ENCODE data around the gene PRXL2A. TPM values are rescaled to one million over a fixed set of nuclear protein-coding genes. Genes with fewer than 3 reads are reported as not detected.
A peak's percentile ranks its signal among the peaks of the same experiment; 100 is the strongest.

PRXL2A gene
- polyA plus RNA-seq, 1 of the 3 experiments (the other 2 are of a cell fraction), result 15.6 TPM

DNA sequence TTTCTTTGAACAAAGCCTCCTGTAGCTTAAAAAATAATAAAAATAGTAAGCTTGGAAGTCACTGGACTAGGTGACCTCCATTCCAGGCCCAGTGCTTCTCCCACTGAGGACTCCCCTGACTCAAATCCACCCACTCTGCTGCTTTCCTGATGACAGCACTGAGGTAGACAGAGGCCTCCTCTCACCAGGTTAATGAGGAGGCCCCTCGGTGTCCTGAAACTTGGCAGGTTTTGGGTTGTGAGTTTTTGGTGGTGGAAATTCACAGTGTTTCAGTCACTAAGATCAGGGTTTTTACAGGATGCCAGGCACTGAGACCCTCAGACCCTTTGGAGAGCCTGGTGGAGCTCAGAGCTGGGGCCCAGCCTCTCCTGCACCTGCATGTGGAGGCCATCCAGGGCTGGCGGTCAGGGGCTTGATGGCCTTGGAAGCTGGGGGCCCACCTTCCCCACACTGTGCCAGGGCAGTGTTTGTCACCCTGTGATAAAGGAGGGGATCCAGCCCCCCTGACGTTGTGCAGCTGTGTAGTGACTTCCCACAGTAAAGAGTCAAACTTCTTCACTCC, 64.8 kb downstream of the PRXL2A start:
- Histone ChIP-seq H4K20me1 (ENCODE audit: insufficient read depth) (peaks cover 54% of the 10 kb centered on the region), H3K4me1 (ENCODE audit: control insufficient read depth in 1 of 2, insufficient read depth in 2 of 2, low read depth in 1 of 2, low read length in 1 of 2) (peaks cover 9 to 24% of the 10 kb centered on the region in 2 experiments; a peak in 3 of 4 replicates), H3K4me3 (ENCODE audit: low read depth in 2 of 2, low read length in 1 of 2) (no peak overlapping the region), H3K9ac (no peak overlapping the region), H3K9me2 (no peaks in the 10 kb centered on the region), H3K36me3 (replicated peaks in 1 of 2; ENCODE audit: control insufficient read depth in 1 of 2, insufficient read depth in 2 of 2, low read length in 1 of 2) (peaks cover 6 to 33% of the 10 kb centered on the region in 2 experiments), H3K9me3 (peaks cover 4% of the 10 kb centered on the region; the same call in 1 of the 2 replicates), H3K27ac (ENCODE audit: low read depth in 2 of 2, low read length in 1 of 2) (peak overlapping the region in 1 of 2 experiments; percentile 52; a peak in 2 of 4 replicates), H2AFZ (ENCODE audit: low read depth) (no peak overlapping the region), H3K27me3 (ENCODE audit: insufficient read depth) (no peaks in the 10 kb centered on the region), H3K4me2 (0 out of 2 replicates have a peak overlapping the region, but pooled peaks have one; percentile 36), H3F3A (replicated peaks; ENCODE audit: insufficient read depth) (peaks cover 21% of the 10 kb centered on the region), H3K79me2 (ENCODE audit: insufficient read depth) (peaks cover 99% of the 10 kb centered on the region)
- ChIA-PET POLR2A (interaction anchor here (1.3 kb wide), 1 partner anchor 9 kb away, joined by 5 read pairs; no protein-coding TSS in a partner anchor), CTCF (interaction anchor here (35.3 kb wide), 1 partner anchor 33 kb away, joined by 602 read pairs; no protein-coding TSS in a partner anchor)
- no peak for TF ChIP-seq RXRA (IDR thresholded peaks at IDR 0.05; ENCODE audit: borderline replicate concordance, low read depth)
- TF ChIP-seq ELF1 (IDR thresholded peaks at IDR 0.05), result no peak
- TF ChIP-seq SIN3A (IDR thresholded peaks at IDR 0.05; ENCODE audit: borderline replicate concordance, low read depth, low read length), result no peak
- TF ChIP-seq, protein P1, sequence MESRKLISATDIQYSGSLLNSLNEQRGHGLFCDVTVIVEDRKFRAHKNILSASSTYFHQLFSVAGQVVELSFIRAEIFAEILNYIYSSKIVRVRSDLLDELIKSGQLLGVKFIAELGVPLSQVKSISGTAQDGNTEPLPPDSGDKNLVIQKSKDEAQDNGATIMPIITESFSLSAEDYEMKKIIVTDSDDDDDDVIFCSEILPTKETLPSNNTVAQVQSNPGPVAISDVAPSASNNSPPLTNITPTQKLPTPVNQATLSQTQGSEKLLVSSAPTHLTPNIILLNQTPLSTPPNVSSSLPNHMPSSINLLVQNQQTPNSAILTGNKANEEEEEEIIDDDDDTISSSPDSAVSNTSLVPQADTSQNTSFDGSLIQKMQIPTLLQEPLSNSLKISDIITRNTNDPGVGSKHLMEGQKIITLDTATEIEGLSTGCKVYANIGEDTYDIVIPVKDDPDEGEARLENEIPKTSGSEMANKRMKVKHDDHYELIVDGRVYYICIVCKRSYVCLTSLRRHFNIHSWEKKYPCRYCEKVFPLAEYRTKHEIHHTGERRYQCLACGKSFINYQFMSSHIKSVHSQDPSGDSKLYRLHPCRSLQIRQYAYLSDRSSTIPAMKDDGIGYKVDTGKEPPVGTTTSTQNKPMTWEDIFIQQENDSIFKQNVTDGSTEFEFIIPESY (IDR thresholded peaks at IDR 0.05; ENCODE audit: borderline replicate concordance, low read depth), result no peak
- TF ChIP-seq JUND (IDR thresholded peaks at IDR 0.05), result no peak
- no peak for TF ChIP-seq TEAD4 (IDR thresholded peaks at IDR 0.05; ENCODE audit: borderline replicate concordance, insufficient read depth)
- TF ChIP-seq EZH2phosphoT487 (IDR thresholded peaks at IDR 0.05; ENCODE audit: borderline replicate concordance, low read depth), result no peak
- no peak for DNase-seq
- WGBS (ENCODE audit: low lambda C conversion rate), result 86% methylated on average over 2 of the region's 3 CpGs

DNA sequence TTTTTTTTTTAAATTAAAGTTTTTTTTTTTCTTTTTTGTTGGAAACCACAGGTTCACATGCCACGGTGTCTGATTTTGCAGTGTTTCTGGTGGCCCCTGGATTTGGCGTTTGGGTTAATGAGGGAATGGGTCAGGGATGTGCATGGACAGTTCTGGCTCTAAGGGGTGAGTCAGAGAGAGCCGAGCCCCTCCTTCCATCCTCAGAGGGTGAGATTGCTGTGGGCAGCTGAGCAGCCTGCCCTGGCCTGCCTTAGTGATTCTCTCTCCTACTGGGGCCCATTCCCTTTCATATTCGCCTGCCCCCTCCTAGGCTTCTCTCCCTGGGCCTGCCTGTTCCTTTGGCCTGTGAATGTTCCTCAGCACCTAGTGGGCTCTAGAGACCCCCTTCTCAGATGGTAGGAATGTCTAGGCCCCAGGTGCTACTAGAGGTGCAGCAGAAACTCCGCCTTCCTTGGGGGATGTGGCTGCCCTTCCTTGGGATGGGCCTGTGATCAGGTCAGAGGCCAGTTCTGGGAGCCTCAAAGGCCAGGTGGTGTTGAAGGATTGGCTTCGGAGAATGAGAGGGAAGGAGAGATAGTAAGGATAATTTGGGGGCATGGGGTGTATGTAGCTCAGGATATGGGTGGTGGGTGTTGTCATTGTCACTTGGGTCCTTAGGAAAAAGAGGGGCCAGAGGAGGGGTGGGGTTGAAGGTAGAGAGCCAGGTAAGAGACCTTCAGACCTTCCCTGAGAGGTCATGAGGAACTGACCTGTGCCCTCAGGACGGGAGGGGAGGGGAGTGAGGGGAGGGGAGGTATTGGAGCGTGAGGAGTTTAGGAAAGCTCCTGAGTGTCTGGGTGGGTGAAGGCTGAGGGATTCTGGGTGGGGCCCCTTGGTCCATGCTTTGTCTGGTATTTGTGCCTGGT, 65.6 kb downstream of the PRXL2A start:
- TF ChIP-seq NFIC (IDR thresholded peaks at IDR 0.05; ENCODE audit: borderline replicate concordance) (no peak), RFX5 (IDR thresholded peaks at IDR 0.05; ENCODE audit: low read length) (no peak), SMC3 (IDR thresholded peaks at IDR 0.05; ENCODE audit: low read depth, low read length) (no peak), JUND (IDR thresholded peaks at IDR 0.05) (no peak), EZH2phosphoT487 (IDR thresholded peaks at IDR 0.05; ENCODE audit: borderline replicate concordance, low read depth) (no peak), POLR2AphosphoS5 (IDR thresholded peaks at IDR 0.05; ENCODE audit: low read depth, low read length) (no peak), RAD21 (IDR thresholded peaks at IDR 0.05; ENCODE audit: low read length) (no peak), TEAD4 (IDR thresholded peaks at IDR 0.05; ENCODE audit: borderline replicate concordance, insufficient read depth) (no peak), GABPA (IDR thresholded peaks at IDR 0.05; ENCODE audit: low read depth) (no peak)
- TF ChIP-seq, protein P2, sequence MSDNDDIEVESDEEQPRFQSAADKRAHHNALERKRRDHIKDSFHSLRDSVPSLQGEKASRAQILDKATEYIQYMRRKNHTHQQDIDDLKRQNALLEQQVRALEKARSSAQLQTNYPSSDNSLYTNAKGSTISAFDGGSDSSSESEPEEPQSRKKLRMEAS (IDR thresholded peaks at IDR 0.05; ENCODE audit: low read depth), result no peak
- TF ChIP-seq, protein P3, sequence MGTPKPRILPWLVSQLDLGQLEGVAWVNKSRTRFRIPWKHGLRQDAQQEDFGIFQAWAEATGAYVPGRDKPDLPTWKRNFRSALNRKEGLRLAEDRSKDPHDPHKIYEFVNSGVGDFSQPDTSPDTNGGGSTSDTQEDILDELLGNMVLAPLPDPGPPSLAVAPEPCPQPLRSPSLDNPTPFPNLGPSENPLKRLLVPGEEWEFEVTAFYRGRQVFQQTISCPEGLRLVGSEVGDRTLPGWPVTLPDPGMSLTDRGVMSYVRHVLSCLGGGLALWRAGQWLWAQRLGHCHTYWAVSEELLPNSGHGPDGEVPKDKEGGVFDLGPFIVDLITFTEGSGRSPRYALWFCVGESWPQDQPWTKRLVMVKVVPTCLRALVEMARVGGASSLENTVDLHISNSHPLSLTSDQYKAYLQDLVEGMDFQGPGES (IDR thresholded peaks at IDR 0.05; ENCODE audit: low read depth, low read length), result no peak
- TF ChIP-seq, protein P4, sequence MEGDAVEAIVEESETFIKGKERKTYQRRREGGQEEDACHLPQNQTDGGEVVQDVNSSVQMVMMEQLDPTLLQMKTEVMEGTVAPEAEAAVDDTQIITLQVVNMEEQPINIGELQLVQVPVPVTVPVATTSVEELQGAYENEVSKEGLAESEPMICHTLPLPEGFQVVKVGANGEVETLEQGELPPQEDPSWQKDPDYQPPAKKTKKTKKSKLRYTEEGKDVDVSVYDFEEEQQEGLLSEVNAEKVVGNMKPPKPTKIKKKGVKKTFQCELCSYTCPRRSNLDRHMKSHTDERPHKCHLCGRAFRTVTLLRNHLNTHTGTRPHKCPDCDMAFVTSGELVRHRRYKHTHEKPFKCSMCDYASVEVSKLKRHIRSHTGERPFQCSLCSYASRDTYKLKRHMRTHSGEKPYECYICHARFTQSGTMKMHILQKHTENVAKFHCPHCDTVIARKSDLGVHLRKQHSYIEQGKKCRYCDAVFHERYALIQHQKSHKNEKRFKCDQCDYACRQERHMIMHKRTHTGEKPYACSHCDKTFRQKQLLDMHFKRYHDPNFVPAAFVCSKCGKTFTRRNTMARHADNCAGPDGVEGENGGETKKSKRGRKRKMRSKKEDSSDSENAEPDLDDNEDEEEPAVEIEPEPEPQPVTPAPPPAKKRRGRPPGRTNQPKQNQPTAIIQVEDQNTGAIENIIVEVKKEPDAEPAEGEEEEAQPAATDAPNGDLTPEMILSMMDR (IDR thresholded peaks at IDR 0.05), result no peak
- TF ChIP-seq, protein P5, sequence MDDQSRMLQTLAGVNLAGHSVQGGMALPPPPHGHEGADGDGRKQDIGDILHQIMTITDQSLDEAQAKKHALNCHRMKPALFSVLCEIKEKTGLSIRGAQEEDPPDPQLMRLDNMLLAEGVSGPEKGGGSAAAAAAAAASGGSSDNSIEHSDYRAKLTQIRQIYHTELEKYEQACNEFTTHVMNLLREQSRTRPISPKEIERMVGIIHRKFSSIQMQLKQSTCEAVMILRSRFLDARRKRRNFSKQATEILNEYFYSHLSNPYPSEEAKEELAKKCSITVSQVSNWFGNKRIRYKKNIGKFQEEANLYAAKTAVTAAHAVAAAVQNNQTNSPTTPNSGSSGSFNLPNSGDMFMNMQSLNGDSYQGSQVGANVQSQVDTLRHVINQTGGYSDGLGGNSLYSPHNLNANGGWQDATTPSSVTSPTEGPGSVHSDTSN (IDR thresholded peaks at IDR 0.05), result no peak
- 93% methylated on average over 8 of the region's 8 CpGs for WGBS (ENCODE audit: low lambda C conversion rate)
- Histone ChIP-seq H3K9me3 (peaks cover 8% of the 10 kb centered on the region; the same call in 1 of the 2 replicates), H3K4me2 (no peak overlapping the region), H3K9me2 (no peaks in the 10 kb centered on the region), H3K79me2 (ENCODE audit: insufficient read depth) (peaks cover 99% of the 10 kb centered on the region), H3K4me3 (ENCODE audit: low read depth in 2 of 2, low read length in 1 of 2) (no peak overlapping the region), H3K36me3 (replicated peaks in 1 of 2; ENCODE audit: control insufficient read depth in 1 of 2, insufficient read depth in 2 of 2, low read length in 1 of 2) (peaks cover 6 to 37% of the 10 kb centered on the region in 2 experiments), H4K20me1 (ENCODE audit: insufficient read depth) (peaks cover 52% of the 10 kb centered on the region), H3K9ac (no peak overlapping the region), H2AFZ (ENCODE audit: low read depth) (no peak overlapping the region), H3K27ac (ENCODE audit: low read depth in 2 of 2, low read length in 1 of 2) (peak overlapping the region in 1 of 2 experiments; percentile 52; a peak in 1 of 4 replicates), H3K4me1 (ENCODE audit: control insufficient read depth in 1 of 2, insufficient read depth in 2 of 2, low read depth in 1 of 2, low read length in 1 of 2) (peaks cover 5 to 24% of the 10 kb centered on the region in 2 experiments; a peak in 3 of 4 replicates), H3K27me3 (ENCODE audit: insufficient read depth) (no peaks in the 10 kb centered on the region), H3F3A (replicated peaks; ENCODE audit: insufficient read depth) (peaks cover 26% of the 10 kb centered on the region)
- ChIA-PET CTCF (interaction anchor here (1.0 to 35.3 kb wide), 4 partner anchors 14 to 32 kb away, joined by 3 to 602 read pairs (median 4); no protein-coding TSS in a partner anchor), POLR2A (interaction anchor here (1.3 kb wide), 1 partner anchor 10 kb away, joined by 5 read pairs; no protein-coding TSS in a partner anchor)
- DNase-seq, result no peak

All from SK-N-SH (cell line).